Bronchial epithelial cell (primary cell): ENCODE data around the gene LRRC4C. TPM values are rescaled to one million over a fixed set of nuclear protein-coding genes. Genes with fewer than 3 reads are reported as not detected.

Experiments used
- DNase-seq: peaks from one replicate; pipeline ENCODE4 v3.0.0-alpha.2; 2010; ENCODE audit warnings: low read depth
- FAIRE-seq: peaks from 2 replicates; lab custom pipeline; 2011; peaks lifted over from hg19 to GRCh38; lab: Jason Lieb, UNC
- H3K27me3 ChIP-seq: 2 replicates; pipeline ENCODE4 v1.5.1; 2011; ENCODE audit warnings: low read length; ENCODE audit not compliant: control insufficient read depth, insufficient read depth
- H3K36me3 ChIP-seq: 2 replicates; pipeline ENCODE4 v1.5.1; 2011; ENCODE audit warnings: low read length; ENCODE audit not compliant: control insufficient read depth, insufficient read depth
- H3K4me3 ChIP-seq: 2 replicates; pipeline ENCODE4 v1.5.1; 2011; ENCODE audit warnings: mild to moderate bottlenecking, low read depth, low read length, control low read depth
- total RNA-seq: library from RNA; depleted of rRNA; stranded (reverse); fragments of >200 nt; gene quantifications from 2 replicates; pipeline ENCODE4 v1.2.1, GENCODE V29; 2014
- TF ChIP-seq, protein P1 (sequence below): IDR thresholded peaks from 2 replicates; pipeline ENCODE4 v1.5.1; 2011; ENCODE audit warnings: mild to moderate bottlenecking, moderate library complexity, low read length, control low read depth, inconsistent platforms; ENCODE audit not compliant: insufficient read depth, severe bottlenecking

Gene LRRC4C
- total RNA-seq, 1 donor from 2014 or later: not detected

DNA sequence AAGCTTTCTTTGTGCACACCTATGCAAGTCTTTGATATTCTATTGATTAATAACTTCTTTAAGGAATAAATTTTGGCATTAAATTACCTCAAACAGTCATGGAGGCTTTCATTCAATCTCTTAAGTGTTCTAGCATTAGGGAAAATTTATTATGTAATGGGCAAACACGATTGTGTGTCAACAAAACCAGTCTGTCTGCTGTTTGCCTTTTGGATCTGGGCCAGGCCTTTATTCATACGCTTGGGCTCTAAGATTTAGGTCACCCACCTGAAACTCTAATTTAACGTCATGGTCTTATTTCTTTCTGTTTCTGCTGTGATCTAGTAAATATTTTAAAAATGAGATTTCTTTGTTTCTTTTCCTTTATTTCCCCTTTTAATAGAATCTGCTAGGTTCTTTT, 1270.6 kb downstream of the LRRC4C start:
- TF ChIP-seq, protein P1, sequence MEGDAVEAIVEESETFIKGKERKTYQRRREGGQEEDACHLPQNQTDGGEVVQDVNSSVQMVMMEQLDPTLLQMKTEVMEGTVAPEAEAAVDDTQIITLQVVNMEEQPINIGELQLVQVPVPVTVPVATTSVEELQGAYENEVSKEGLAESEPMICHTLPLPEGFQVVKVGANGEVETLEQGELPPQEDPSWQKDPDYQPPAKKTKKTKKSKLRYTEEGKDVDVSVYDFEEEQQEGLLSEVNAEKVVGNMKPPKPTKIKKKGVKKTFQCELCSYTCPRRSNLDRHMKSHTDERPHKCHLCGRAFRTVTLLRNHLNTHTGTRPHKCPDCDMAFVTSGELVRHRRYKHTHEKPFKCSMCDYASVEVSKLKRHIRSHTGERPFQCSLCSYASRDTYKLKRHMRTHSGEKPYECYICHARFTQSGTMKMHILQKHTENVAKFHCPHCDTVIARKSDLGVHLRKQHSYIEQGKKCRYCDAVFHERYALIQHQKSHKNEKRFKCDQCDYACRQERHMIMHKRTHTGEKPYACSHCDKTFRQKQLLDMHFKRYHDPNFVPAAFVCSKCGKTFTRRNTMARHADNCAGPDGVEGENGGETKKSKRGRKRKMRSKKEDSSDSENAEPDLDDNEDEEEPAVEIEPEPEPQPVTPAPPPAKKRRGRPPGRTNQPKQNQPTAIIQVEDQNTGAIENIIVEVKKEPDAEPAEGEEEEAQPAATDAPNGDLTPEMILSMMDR: no peak
- no peak for FAIRE-seq
- no peaks in the 10 kb centered on the region for H3K27me3 ChIP-seq
- DNase-seq: peak; percentile 18
- no peaks in the 10 kb centered on the region for H3K36me3 ChIP-seq
- H3K4me3 ChIP-seq: no peak overlapping the region

DNA sequence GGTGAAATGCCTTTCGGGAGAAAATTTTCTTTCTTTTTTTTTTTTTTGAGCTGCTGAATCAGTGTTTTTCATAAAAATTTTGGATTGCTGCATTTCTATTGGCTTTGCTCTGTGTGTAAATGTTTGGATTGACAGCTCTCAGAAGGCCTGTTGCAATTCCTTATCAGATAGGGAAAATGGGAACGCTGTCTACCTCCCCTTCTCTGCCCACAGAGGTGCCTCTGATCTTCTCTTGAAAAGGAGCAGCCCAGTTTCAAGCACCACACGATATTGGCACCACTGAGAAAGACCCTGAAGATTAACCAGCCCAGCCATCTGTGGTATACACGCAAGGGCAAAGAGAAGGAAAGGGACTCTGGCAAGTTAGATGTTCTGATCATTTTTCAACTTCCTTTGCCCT, 1272.2 kb downstream of the LRRC4C start:
- no peaks in the 10 kb centered on the region for H3K27me3 ChIP-seq
- FAIRE-seq (no peak), DNase-seq (no peak)
- TF ChIP-seq, protein P1: no peak
- no peaks in the 10 kb centered on the region for H3K36me3 ChIP-seq
- no peak overlapping the region for H3K4me3 ChIP-seq

DNA sequence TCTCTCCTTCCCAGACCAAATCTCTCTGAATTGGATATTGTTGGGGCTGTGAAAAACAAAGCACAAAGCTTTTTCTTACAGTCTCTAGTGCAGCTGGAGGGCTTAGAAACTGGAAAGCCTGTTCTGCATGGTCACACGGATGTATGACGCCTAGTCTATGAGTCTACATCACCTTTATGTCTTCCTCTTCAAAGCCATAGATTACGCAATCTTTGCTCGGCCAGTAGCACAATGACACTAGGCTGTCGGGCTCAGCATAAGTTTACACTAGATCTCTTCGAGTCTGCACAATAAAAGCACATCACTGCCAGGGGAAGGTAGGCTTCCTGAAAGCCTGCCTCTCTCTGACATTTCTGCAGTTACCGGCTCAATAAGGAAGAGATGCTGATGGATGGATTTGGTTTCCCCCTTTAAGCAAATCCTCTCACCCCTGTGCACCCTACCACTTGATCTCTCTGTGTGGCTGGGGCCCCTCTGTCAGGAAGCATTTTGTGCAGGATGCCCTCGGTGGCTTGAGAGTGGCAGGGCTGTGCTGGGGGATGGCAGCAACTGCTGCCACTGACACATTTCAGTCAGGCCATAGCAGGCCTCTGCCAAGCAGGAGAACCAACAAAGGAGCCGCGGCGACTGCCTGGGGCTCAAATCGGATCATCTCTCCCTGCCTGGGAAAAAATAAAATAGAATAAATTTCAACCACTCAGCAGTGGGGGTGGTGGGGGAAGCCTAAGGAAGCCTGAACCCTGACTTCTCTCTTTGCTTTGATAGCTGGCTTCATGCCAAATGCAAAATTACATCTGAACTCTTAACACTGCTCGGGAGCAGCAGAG, 1272.8 kb downstream of the LRRC4C start:
- no peak for FAIRE-seq
- TF ChIP-seq, protein P1: no peak
- Histone ChIP-seq H3K36me3 (no peaks in the 10 kb centered on the region), H3K27me3 (no peaks in the 10 kb centered on the region), H3K4me3 (no peak overlapping the region)
- no peak for DNase-seq

DNA sequence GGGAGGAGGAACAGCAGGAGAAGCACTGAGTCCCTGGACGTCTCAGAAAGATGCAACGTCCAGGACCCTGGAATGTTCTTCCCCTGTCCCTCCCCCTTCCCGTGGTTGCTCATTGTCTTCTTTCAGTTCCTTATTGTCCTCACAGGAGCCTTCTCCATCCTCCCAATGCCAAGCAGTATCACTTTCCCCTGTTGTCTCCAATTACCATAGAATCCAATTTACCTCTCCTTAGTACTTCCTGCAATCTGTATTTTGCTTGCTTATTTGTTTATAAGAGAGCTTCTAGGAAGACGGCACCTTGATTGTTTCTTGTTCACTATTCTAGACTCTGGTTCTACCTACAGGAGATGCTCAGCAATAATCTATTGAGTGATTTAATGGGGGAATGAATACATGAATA, 1273.7 kb downstream of the LRRC4C start:
- Histone ChIP-seq H3K36me3 (no peaks in the 10 kb centered on the region), H3K27me3 (no peaks in the 10 kb centered on the region), H3K4me3 (no peak overlapping the region)
- no peak for DNase-seq
- TF ChIP-seq, protein P1: no peak
- no peak for FAIRE-seq

DNA sequence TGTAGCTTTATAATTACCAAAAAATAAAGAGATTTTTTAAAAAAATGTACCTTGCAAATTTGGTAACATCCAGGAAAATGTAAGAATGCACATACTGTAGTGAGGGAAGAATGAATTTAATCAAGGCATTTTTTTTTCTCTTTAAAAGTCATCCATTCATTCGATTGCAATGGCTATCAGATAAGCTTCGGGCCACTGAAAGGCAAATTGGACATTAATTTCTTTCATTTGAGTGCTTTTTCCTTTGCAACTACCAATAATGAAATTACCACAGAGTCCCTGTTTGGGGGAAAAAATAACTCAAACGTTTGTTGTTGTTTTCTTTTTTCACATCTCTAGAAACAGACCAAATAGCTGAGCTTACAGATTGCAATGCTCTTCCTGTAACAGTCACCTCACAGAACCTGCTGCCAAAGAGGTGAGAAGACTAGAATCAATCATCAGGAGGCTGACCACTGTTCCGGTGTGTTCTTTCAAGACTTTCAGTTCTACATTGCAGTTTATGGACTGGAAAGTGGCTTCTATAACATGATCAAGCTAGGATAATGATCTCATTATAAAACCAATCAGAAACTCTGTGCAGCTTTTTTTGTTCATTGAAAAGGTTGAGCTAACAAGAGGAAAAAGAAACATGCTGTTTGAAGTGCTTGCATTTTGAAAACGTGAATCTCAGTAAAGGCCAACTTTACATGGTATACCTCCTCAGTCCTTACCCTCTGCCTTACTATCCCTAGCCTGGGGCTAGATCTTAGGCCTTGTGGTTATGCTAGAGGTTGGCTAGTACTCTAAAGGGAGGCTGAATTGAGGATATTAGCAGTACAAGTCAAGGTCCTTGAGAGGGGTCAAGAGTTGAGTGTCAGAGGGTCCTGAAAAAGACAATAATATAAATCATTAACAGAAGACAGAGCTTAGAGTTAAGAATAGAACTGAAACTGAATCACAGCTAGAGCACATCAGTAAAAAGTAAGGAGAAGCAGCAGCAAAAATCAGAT, 1276.1 kb downstream of the LRRC4C start:
- DNase-seq (no peak), FAIRE-seq (no peak)
- H3K36me3 ChIP-seq: no peaks in the 10 kb centered on the region
- TF ChIP-seq, protein P1: no peak
- no peak overlapping the region for H3K4me3 ChIP-seq
- no peaks in the 10 kb centered on the region for H3K27me3 ChIP-seq
